HFF-Myc (cell line): ENCODE measurements around the gene ZBTB37.
"Not testable (repeated sequence)": the region's sequence is repeated elsewhere in the genome, so short reads cannot be mapped to it uniquely, and the experiment has no call there.

ENCODE experiments used
- DNase-seq: peaks from one replicate; pipeline ENCODE4 v3.0.0-alpha.2; 2011; ENCODE audit warnings: low read depth; ENCODE audit errors: extremely low read depth
- H3K4me3 ChIP-seq: replicated peaks from 2 replicates; pipeline ENCODE4 v1.5.1; 2011; ENCODE audit warnings: low read depth, mild to moderate bottlenecking, control low read depth, low read length
- TF ChIP-seq, protein P1 (sequence below): IDR thresholded peaks from 2 replicates; pipeline ENCODE4 v1.5.1; 2012; ENCODE audit warnings: mild to moderate bottlenecking, low read depth, low read length, control low read depth; ENCODE audit errors: missing control alignments

Gene ZBTB37

DNA sequence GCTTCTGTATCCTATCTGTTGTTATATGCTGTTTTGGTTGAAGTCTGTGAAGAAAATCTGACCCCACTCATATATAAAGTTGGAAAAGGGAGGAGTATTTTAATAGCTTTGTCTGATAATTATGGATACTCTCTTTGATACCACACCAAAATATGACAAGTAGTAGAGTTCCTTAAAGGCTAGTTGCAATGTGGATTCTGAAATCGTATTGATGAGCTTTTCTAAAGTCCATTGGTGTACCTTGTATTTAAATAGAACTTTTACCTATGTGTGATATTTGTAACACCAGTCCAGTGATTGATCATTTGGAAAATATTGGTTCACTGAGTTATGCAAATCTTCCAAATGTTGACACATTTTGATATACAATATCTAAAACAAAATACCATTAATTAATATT lies 8.1 kb upstream of the ZBTB37 start:
- no peak overlapping the region for H3K4me3 ChIP-seq
- no peak for DNase-seq
- TF ChIP-seq, protein P1, sequence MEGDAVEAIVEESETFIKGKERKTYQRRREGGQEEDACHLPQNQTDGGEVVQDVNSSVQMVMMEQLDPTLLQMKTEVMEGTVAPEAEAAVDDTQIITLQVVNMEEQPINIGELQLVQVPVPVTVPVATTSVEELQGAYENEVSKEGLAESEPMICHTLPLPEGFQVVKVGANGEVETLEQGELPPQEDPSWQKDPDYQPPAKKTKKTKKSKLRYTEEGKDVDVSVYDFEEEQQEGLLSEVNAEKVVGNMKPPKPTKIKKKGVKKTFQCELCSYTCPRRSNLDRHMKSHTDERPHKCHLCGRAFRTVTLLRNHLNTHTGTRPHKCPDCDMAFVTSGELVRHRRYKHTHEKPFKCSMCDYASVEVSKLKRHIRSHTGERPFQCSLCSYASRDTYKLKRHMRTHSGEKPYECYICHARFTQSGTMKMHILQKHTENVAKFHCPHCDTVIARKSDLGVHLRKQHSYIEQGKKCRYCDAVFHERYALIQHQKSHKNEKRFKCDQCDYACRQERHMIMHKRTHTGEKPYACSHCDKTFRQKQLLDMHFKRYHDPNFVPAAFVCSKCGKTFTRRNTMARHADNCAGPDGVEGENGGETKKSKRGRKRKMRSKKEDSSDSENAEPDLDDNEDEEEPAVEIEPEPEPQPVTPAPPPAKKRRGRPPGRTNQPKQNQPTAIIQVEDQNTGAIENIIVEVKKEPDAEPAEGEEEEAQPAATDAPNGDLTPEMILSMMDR = no peak

DNA sequence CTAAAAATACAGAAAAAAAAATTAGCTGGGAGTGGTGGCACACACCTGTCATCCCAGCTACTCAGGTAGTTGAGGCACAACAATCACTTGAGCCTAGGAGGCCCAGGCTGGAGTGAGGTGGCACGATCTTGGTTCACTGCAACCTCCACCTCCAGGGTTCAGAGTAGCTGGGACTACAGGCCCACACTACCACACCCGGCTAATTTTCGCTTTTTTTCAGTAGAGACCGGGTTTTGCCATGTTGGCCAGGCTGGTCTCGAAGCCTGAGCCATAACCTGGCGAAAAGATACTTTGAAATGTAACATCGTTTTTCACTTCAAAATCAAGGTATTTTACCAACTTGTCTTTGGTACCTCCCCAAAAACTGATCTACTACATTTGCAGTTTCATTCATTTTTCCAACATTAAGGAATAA lies 6.4 kb upstream of the ZBTB37 start:
- H3K4me3 ChIP-seq = no peak overlapping the region
- no peak for DNase-seq
- TF ChIP-seq, protein P1 = no peak

DNA sequence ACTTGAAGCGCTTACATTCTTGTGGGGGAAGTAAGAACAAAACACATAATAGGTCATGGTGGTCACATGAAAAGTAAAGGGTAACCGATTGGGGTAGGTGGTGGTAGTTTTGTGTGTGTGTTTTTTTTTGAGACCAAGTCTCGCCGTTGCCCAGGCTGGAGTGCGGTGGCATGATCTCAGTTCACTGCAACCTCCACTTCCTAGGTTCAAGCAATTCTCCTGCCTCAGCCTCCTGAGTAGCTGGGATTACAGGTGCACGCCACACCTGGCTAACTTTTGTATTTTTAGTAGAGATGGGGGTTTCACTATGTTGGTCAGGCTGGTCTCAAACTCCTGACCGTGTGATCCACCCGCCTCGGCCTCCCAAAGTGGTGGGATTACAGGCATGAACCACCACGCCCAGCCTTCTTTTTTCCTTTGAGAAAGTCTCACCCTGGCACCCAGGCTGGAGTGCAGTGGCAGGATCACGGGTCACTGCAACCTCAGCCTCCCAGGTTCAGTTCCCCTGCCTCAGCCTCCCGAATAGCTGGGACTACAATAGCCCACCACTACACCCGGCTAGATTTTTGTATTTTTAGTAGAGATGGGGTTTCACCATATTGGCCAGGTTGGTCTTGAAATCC lies 5.9 kb upstream of the ZBTB37 start:
- DNase-seq, H3K4me3 ChIP-seq: not testable (repeated sequence)

DNA sequence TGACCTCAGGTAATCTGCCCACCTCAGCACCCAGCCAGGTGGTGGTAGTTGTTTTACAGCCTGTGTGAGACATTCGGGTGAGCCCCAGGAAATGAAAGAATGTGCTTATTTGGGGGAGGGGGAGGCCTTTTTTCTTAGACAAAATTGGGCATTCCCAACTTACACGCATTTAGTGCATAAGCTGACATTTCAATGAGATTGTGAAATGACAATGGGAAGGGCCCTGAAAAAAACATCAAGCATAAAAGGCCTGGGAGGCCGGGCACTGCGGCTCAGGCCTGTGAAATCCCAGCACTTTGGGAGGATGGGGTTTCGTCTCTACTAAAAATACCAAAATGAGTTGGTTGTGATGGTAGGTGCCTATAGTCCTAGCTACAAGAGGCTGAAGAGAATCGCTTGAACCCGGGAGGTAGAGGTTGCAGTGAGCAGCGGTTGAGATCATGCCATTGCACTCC lies 5.4 kb upstream of the ZBTB37 start:
- no peak overlapping the region for H3K4me3 ChIP-seq
- no peak for DNase-seq
- TF ChIP-seq, protein P1 = no peak

DNA sequence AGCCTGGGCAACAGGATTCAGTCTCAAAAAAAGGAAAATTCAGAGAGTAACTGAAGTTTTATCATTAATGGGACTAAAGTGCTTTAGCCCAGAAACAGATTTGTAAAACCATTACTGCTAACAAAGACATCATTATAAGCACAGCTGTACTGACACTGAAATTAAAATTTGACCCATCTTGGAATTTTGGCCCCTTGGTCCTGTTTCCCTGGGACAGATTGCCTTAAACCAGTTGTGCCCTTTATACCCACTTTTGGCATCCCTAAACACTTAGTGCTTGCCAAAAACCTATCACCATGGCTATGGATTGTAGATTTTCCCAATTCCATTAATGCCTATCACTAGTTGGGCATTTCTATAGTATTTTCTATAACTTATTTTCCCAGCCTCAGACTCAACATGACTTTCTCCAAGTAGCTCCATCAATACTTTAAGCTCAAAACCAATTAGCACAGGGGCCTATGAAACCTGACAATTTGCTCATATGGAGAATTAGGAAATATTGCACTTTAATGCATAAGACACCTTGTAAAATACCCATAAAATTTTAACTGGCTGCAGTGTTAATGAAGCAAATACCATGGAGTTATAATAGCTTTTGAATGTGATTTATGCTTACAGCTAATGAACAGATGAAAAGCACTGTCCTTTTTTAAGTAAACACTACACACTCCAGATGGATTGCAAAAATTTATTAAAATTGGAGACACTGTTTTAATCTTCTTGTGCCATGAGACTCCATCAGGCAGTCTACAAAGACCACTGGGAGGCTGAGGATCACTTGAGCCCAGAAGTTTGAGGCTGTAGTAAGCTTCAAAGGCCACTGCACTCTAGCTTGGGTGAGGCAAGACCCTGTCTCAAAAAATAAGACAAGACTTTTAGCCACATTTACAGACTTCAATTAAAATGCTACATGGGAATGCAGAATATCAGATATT lies 4.7 kb upstream of the ZBTB37 start:
- H3K4me3 ChIP-seq = peak overlapping the region; percentile 84
- DNase-seq = no peak
- TF ChIP-seq, protein P1 = no peak

DNA sequence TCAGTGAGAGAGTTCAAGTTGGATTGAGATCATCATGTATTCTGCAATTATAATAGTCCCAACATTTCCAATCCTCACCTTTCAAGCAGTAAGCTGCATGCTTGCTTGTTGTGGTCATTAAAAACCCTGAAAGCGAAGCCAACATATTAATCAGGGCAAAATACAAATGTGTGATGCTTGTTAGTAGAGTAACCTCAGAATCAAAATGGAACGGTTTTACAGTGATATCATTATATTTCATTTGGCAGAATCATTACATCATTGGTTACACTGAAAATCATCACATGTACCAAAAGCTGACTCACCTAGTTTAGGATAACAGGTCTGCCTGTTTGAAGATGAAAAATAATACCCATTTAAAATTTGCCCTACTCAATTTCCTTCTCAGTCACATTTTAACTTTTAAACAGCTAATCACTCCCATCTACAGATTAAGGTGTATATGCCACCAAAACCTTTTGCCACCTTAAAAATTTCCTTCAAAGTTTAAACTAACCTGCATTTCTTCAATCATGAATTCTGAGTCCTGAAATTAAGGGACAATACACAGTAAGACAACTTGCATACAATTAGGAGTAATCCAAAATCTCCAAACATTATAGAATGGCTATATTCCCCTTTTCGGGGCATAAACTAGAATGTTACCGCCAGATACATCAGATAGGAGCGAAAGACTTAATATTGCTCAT lies 3.9 kb upstream of the ZBTB37 start:
- TF ChIP-seq, protein P1 = no peak

DNA sequence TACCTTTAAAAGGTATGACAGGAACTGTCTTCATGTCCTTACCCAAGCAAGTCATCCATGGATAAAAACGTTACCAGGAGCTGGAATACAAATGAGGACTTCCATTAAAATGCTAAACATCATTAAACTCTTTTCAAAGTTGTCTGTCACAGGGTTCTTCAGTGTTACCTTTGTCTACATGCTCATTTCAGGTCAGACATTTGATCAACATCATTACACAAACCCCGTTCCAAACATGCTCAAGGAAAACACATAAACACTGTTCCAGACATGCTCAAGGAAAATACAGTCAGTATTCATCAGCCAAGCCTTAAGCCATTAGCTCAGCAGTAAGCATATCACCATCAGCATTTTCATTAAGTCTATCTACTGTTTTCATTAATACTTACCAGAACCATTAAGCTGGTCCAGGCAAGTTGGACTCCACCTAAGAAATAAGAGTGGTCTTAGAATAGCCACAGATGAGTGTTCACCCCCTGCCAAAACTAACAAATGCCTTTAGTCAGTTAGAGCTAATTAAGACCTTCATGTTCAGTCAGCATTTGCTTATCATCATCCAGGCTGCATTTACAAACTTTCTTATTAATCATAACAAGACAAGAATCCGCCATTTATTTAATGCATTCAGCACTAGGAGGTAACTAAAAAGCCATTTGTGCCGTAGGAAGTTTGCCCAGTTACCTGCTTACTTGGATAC lies 2.6 kb upstream of the ZBTB37 start:
- TF ChIP-seq, protein P1 = no peak
- no peak for DNase-seq
- peak overlapping the region; percentile 84 for H3K4me3 ChIP-seq

More for the DNA sequence above, 3.9 kb upstream of the ZBTB37 start:
- H3K4me3 ChIP-seq = peak overlapping the region; percentile 84
- no peak for DNase-seq
